Effector memory CD4-positive, alpha-beta T cell (primary cell): Measurements from ENCODE around the gene TPRN.

Experiments used
- DNase-seq, 3 donors: peaks; one replicate each; pipeline ENCODE4 v3.0.0-alpha.2; 2020
- H3K27ac ChIP-seq: 2 replicates; pipeline ENCODE4 v1.7.0; 2013; ENCODE audit warnings: mild to moderate bottlenecking, low read length, moderate library complexity; ENCODE audit not compliant: insufficient read depth, poor library complexity, severe bottlenecking
- H3K27me3 ChIP-seq: replicated peaks from 2 replicates; pipeline ENCODE4 v1.7.0; 2013; ENCODE audit warnings: mild to moderate bottlenecking, low read length; ENCODE audit not compliant: insufficient read depth, control insufficient read depth, poor library complexity, severe bottlenecking
- H3K36me3 ChIP-seq: 2 replicates; pipeline ENCODE4 v1.7.0; 2013; ENCODE audit warnings: mild to moderate bottlenecking, low read length, moderate library complexity; ENCODE audit not compliant: control insufficient read depth, insufficient read depth
- H3K4me1 ChIP-seq: 2 replicates; pipeline ENCODE4 v1.7.0; 2013; ENCODE audit warnings: low read length, mild to moderate bottlenecking; ENCODE audit not compliant: control insufficient read depth, insufficient read depth, poor library complexity, severe bottlenecking
- H3K4me3 ChIP-seq: 2 replicates; pipeline ENCODE4 v1.7.0; 2013; ENCODE audit warnings: low read length, low read depth, mild to moderate bottlenecking; ENCODE audit not compliant: insufficient read depth, poor library complexity, severe bottlenecking
- H3K9me3 ChIP-seq: 2 replicates; pipeline ENCODE4 v1.7.0; 2013; ENCODE audit warnings: mild to moderate bottlenecking, low read length, moderate library complexity; ENCODE audit not compliant: control insufficient read depth

The TPRN gene

GRCh38 chr9:137235424-137236237, 35.1 kb upstream of the TPRN start:
- Histone ChIP-seq H3K36me3 (no peaks in the 10 kb centered on the region), H3K27ac (no peak overlapping the region), H3K9me3 (no peaks in the 10 kb centered on the region), H3K27me3 (no peaks in the 10 kb centered on the region), H3K4me1 (peaks cover 13% of the 10 kb centered on the region), H3K4me3 (no peak overlapping the region)
- DNase-seq = no peak

GRCh38 chr9:137234758-137235423, 34.4 kb upstream of the TPRN start:
- no peaks in the 10 kb centered on the region for H3K9me3 ChIP-seq
- peaks cover 4% of the 10 kb centered on the region for H3K27me3 ChIP-seq
- H3K27ac ChIP-seq = no peak overlapping the region
- H3K36me3 ChIP-seq = no peaks in the 10 kb centered on the region
- no peak for DNase-seq
- H3K4me1 ChIP-seq = peaks cover 13% of the 10 kb centered on the region
- H3K4me3 ChIP-seq = no peak overlapping the region

GRCh38 chr9:137234055-137234697, 33.6 kb upstream of the TPRN start:
- Histone ChIP-seq H3K9me3 (no peaks in the 10 kb centered on the region), H3K27me3 (peaks cover 4% of the 10 kb centered on the region), H3K27ac (no peak overlapping the region), H3K36me3 (no peaks in the 10 kb centered on the region), H3K4me1 (peaks cover 13% of the 10 kb centered on the region), H3K4me3 (no peak overlapping the region)
- DNase-seq = no peak

GRCh38 chr9:137233143-137233980, 32.8 kb upstream of the TPRN start:
- Histone ChIP-seq H3K36me3 (no peaks in the 10 kb centered on the region), H3K4me3 (no peak overlapping the region), H3K9me3 (no peaks in the 10 kb centered on the region), H3K27ac (no peak overlapping the region), H3K27me3 (peaks cover 4% of the 10 kb centered on the region), H3K4me1 (peaks cover 10% of the 10 kb centered on the region)
- no peak for DNase-seq

GRCh38 chr9:137232510-137232909, 32.0 kb upstream of the TPRN start:
- no peak for DNase-seq
- H3K4me3 ChIP-seq = no peak overlapping the region
- H3K4me1 ChIP-seq = peaks cover 12% of the 10 kb centered on the region

GRCh38 chr9:137232101-137232500, 31.6 kb upstream of the TPRN start:
- H3K4me3 ChIP-seq = no peak overlapping the region
- no peak overlapping the region for H3K27ac ChIP-seq
- no peaks in the 10 kb centered on the region for H3K9me3 ChIP-seq
- H3K4me1 ChIP-seq = peaks cover 16% of the 10 kb centered on the region
- no peaks in the 10 kb centered on the region for H3K36me3 ChIP-seq
- no peak for DNase-seq
- peaks cover 4% of the 10 kb centered on the region for H3K27me3 ChIP-seq

More at GRCh38 chr9:137232510-137232909, 32.0 kb upstream of the TPRN start:
- Histone ChIP-seq H3K27ac (no peak overlapping the region), H3K36me3 (no peaks in the 10 kb centered on the region), H3K9me3 (no peaks in the 10 kb centered on the region), H3K27me3 (peaks cover 4% of the 10 kb centered on the region)

GRCh38 chr9:137231372-137232039, 31.0 kb upstream of the TPRN start:
- H3K27me3 ChIP-seq = peaks cover 4% of the 10 kb centered on the region
- DNase-seq = no peak

GRCh38 chr9:137230705-137231371, 30.3 kb upstream of the TPRN start, which contains the start of gene SLC34A3:
Gene SLC34A3 (plus strand): TSS chr9:137230901. CDS start chr9:137231703, 802 bp downstream.
- Histone ChIP-seq H3K36me3 (no peaks in the 10 kb centered on the region), H3K4me1 (peaks cover 5% of the 10 kb centered on the region), H3K9me3 (no peaks in the 10 kb centered on the region), H3K27me3 (peaks cover 4% of the 10 kb centered on the region), H3K4me3 (no peak within 1 kb of the TSS), H3K27ac (no peak within 1 kb of the TSS)
- DNase-seq = no peak

More at GRCh38 chr9:137231372-137232039, 31.0 kb upstream of the TPRN start:
- Histone ChIP-seq H3K27ac (no peak overlapping the region), H3K4me1 (peaks cover 10% of the 10 kb centered on the region), H3K9me3 (no peaks in the 10 kb centered on the region), H3K4me3 (no peak overlapping the region), H3K36me3 (no peaks in the 10 kb centered on the region)
